Measurements from ENCODE around the gene RASA4B.

Gene RASA4B

GRCh38 chr7:102466097-102466496 is 51.5 kb downstream of the RASA4B start:
- H3K4me3 ChIP-seq (ENCODE audit: low read depth, low read length), result peak overlapping the region; percentile 86
- TF ChIP-seq POLR2A (IDR thresholded peaks at IDR 0.05; ENCODE audit: extremely low read depth, insufficient read length) (no peak), CTCF (IDR thresholded peaks at IDR 0.05; ENCODE audit: low read depth, low read length) (no peak), MYC (IDR thresholded peaks at IDR 0.05; ENCODE audit: low read depth, low read length) (no peak), MAX (IDR thresholded peaks at IDR 0.05; ENCODE audit: low read depth, low read length) (no peak)
- DNase-seq (ENCODE audit: low read depth), result no peak

DNA sequence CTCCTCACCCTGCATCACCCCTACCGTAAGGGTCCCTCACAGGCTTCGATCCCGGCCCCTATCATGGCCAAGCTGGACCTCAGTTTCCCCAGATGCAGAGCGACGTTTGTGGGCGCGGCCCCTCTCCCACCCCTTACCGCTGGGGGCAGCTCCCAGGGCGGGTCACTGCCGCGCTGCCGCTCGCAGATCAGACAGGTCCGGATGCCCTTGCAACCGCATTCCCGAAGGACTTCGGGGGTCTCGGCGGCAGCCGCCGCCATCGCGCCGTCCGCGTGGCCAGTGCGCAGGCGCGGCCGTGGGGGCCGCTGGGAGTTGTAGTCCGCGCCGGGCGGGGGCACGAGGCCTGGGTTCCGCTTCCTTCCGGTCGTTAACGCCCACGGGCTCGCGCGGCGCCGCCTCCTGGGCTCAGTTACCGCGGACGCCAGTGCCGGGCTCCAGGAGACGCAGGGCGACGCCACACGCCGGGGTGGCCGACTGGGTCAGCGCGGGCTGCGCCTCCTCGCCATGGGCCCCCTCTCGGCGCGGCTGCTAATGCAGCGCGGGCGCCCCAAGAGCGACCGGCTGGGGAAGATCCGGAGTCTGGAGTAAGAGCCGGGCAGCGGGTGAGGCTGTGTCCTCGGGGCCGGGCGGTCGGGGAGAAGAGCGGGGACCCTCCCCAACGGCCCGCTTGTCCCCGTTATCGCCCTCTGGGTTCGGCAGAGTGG is 52.8 kb downstream of the RASA4B start, which contains the start of the genes ALKBH4 and LRWD1:
TSS of gene ALKBH4 (minus strand) at position 287 of the 704 bp plus-strand sequence. CDS start at position 260, 27 bp downstream.
TSS of gene LRWD1 (plus strand) at position 408 of the 704 bp plus-strand sequence. CDS start at position 505, 97 bp downstream.
- peak; percentile 97 for DNase-seq (ENCODE audit: low read depth)
- TF ChIP-seq MYC (IDR thresholded peaks at IDR 0.05; ENCODE audit: low read depth, low read length) (peak; percentile 98), POLR2A (IDR thresholded peaks at IDR 0.05; ENCODE audit: extremely low read depth, insufficient read length) (peak; percentile 78), CTCF (IDR thresholded peaks at IDR 0.05; ENCODE audit: low read depth, low read length) (no peak), MAX (IDR thresholded peaks at IDR 0.05; ENCODE audit: low read depth, low read length) (peak; percentile 90)
- peak within 1 kb of the TSS; percentile 86 for H3K4me3 ChIP-seq (ENCODE audit: low read depth, low read length)

GRCh38 chr7:102463841-102464576 is 53.6 kb downstream of the RASA4B start:
- H3K4me3 ChIP-seq (ENCODE audit: low read depth, low read length), result peak overlapping the region; percentile 80
- DNase-seq (ENCODE audit: low read depth), result peak; percentile 53
- TF ChIP-seq MAX (IDR thresholded peaks at IDR 0.05; ENCODE audit: low read depth, low read length), result no peak

DNA sequence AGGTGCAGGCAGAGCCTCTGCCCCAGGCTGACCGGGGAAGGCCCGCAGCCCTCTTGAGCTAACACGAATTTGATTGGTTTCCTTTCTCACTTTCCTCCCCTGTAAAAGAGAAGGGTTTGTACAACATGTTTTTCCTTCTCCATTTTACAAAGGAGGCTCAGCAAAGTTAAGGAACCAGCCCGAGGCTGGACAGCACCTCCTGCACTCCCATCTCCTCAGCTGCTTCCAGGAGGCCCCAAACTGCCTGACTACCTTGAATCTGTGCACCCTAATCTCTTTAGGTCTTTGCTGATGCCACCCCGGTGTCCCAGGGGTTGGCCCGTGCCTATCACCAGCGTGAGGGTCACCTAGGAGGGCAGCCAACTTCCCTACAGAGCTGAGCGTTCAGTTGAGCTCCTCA is 57.1 kb downstream of the RASA4B start:
- TF ChIP-seq POLR2A (IDR thresholded peaks at IDR 0.05; ENCODE audit: extremely low read depth, insufficient read length), result no peak
- no peak for TF ChIP-seq MYC (IDR thresholded peaks at IDR 0.05; ENCODE audit: low read depth, low read length)
- no peak for TF ChIP-seq MAX (IDR thresholded peaks at IDR 0.05; ENCODE audit: low read depth, low read length)
- TF ChIP-seq CTCF (IDR thresholded peaks at IDR 0.05; ENCODE audit: low read depth, low read length), result no peak
- no peak for DNase-seq (ENCODE audit: low read depth)
- H3K4me3 ChIP-seq (ENCODE audit: low read depth, low read length), result no peak overlapping the region

DNA sequence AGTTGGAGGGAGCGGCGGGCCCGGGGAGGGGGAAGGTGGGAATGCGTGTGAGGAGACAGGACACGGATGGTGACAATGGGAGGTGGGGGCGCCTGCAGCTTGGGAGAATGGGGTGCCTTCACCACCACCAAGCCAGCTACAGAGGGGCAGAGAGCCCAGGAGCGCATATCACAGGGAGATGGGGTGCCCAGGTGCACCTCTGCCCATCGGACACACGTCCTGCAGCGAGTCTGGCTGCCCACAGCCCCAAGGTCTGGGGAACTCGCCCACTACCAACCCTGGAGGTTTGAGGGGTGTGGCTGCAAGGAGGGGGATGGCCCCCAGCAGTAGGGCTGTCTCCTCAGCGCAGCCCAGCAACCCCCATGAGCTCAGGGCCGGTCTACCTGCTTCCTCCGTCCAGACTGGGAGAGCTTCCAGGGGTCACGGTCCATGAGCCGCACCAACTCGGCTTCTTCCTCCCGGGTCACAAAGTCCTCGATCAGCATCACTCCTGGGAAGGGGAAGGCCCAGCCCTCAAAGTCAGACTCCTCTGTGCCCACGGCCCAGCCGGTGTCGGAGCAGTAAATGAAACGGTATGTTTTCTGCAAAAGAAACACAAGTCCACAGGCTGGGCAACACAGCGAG is 58.2 kb downstream of the RASA4B start:
- no peak for DNase-seq (ENCODE audit: low read depth)
- no peak overlapping the region for H3K4me3 ChIP-seq (ENCODE audit: low read depth, low read length)
- TF ChIP-seq MAX (IDR thresholded peaks at IDR 0.05; ENCODE audit: low read depth, low read length) (no peak), POLR2A (IDR thresholded peaks at IDR 0.05; ENCODE audit: extremely low read depth, insufficient read length) (no peak)

GRCh38 chr7:102457352-102457924 is 60.1 kb downstream of the RASA4B start:
- DNase-seq (ENCODE audit: low read depth), result no peak
- H3K4me3 ChIP-seq (ENCODE audit: low read depth, low read length), result no peak overlapping the region
- TF ChIP-seq MYC (IDR thresholded peaks at IDR 0.05; ENCODE audit: low read depth, low read length) (no peak), POLR2A (IDR thresholded peaks at IDR 0.05; ENCODE audit: extremely low read depth, insufficient read length) (no peak), MAX (IDR thresholded peaks at IDR 0.05; ENCODE audit: low read depth, low read length) (no peak), CTCF (IDR thresholded peaks at IDR 0.05; ENCODE audit: low read depth, low read length) (no peak)

All from NB4 (cell line).